ENCODE measurements around the gene ENTPD8.

DNA sequence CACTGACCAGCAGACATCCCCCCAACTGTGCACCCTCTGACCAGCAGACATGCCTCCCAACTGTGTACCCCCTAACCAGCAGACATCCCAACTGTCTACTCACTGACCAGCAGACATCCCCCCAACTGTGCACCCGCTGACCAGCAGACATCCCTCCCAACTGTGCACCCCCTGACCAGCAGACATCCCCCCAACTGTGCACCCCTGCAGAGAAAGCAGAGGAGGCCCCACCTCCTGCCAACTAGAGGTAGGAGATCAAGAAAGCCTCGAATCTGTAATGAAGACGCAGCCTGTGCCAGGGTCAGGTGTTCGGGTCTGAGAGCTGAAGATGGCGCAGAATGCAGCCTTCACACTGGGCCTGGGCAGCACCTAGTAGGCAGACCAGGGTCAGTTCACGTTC is 47.7 kb upstream of the ENTPD8 start:
- TF ChIP-seq POLR2A (IDR thresholded peaks at IDR 0.05) (no peak), CTCF (IDR thresholded peaks at IDR 0.05) (no peak)

Data from uterus (tissue), 2 donors.